K562 (cell line): Measurements from ENCODE around the gene RECK. TPM values are rescaled to one million over a fixed set of nuclear protein-coding genes. Genes with fewer than 3 reads are reported as not detected.

Experiments
- ATAC-seq: fragments of 200-7000 bp; cut with Tn5 transposase; 3 replicates; pipeline ENCODE4 v1.9.1; 2020; ENCODE audit warnings: moderate library complexity
- BruUV-seq: library from RNA; stranded (reverse); fragments of 400-500 nt; replicated peaks from 2 replicates; lab custom pipeline; 2021; lab: Mats Ljungman, UMichigan
- CTCF ChIA-PET: fragments of 300-600 bp; formaldehyde crosslinking; extraction: SDS; loops from one replicate; lab custom pipeline; 2021; ENCODE audit warnings: low intra/inter-chr PET ratio; lab: Yijun Ruan, JAX
- POLR2A ChIA-PET: fragments of 300-600, 350-650 bp; sonication (Branson Sonifier 250); formaldehyde crosslinking; extraction: SDS; loops from one replicate; lab custom pipeline; 2021; ENCODE audit warnings: antibody characterized with exemption, inconsistent platforms; lab: Yijun Ruan, JAX
- DNase-seq, 4 experiments: peaks; one replicate each; pipeline versions ENCODE4 v3.0.0 to v3.0.0-alpha.2; 2011 to 2018; ENCODE audit warnings: low spot score in 3 of 4, mixed read lengths in 3 of 4; ENCODE audit errors: extremely low read depth in 1 of 4
- FAIRE-seq: peaks from 2 replicates; lab custom pipeline; 2011; peaks lifted over from hg19 to GRCh38; lab: Jason Lieb, UNC
- H2AFZ ChIP-seq: 2 replicates; pipeline ENCODE4 v1.6.0; 2011; ENCODE audit warnings: low read depth, low read length, control low read depth, inconsistent platforms
- H3K27ac ChIP-seq: fragments of 200-600 bp; 3 replicates; pipeline ENCODE4 v1.8.0; 2011; ENCODE audit warnings: low read depth, mild to moderate bottlenecking, control low read depth, inconsistent platforms, low read length, moderate library complexity, mixed read lengths; ENCODE audit errors: extremely low read depth
- H3K27me3 ChIP-seq, 2 experiments: fragments of 300-600 bp in 1 of 2; 2 replicates in 1 of 2; 3 replicates in 1 of 2; pipeline versions ENCODE4 v1.6.0 to v1.8.0; 2011; ENCODE audit warnings: inconsistent platforms in 2 of 2, low read length in 2 of 2, mild to moderate bottlenecking in 1 of 2, mixed read lengths in 1 of 2, moderate library complexity in 1 of 2; ENCODE audit not compliant: control insufficient read depth in 2 of 2, insufficient read depth in 2 of 2
- H3K36me3 ChIP-seq: fragments of 300-600 bp; 3 replicates; pipeline ENCODE4 v1.8.0; 2011; ENCODE audit warnings: mild to moderate bottlenecking, low read length, inconsistent platforms; ENCODE audit not compliant: control insufficient read depth, insufficient read depth
- H3K4me1 ChIP-seq, 2 experiments: fragments of 200-600 bp in 1 of 2; replicated peaks in 1 of 2; 2 replicates in 1 of 2; 3 replicates in 1 of 2; pipeline versions ENCODE4 v1.5.1 to v1.8.0; 2011; ENCODE audit warnings: inconsistent platforms in 2 of 2, low read length in 2 of 2, mild to moderate bottlenecking in 1 of 2, mixed read lengths in 1 of 2, moderate library complexity in 1 of 2; ENCODE audit not compliant: control insufficient read depth in 2 of 2, insufficient read depth in 2 of 2
- H3K4me2 ChIP-seq: 2 replicates; pipeline ENCODE4 v1.6.1; 2011; ENCODE audit warnings: low read length, control low read depth, inconsistent platforms, mixed read lengths; ENCODE audit not compliant: insufficient read depth
- H3K4me3 ChIP-seq: fragments of 200-600 bp; sonication (generic), shearing (Covaris generic); 2 replicates; pipeline ENCODE4 v1.5.1; 2016; ENCODE audit warnings: control low read depth, inconsistent platforms
- H3K79me2 ChIP-seq: fragments of 200-600 bp; 3 replicates; pipeline ENCODE4 v1.8.0; 2011; ENCODE audit warnings: low read length, inconsistent platforms; ENCODE audit not compliant: control insufficient read depth, insufficient read depth
- H3K9ac ChIP-seq, 2 experiments: 2 replicates each; pipeline versions ENCODE4 v1.6.0 to v1.6.1; 2011; ENCODE audit warnings: low read depth in 2 of 2, low read length in 2 of 2, control low read depth in 1 of 2, inconsistent platforms in 1 of 2, mild to moderate bottlenecking in 1 of 2, mixed read lengths in 1 of 2; ENCODE audit not compliant: insufficient read depth in 1 of 2
- H3K9me1 ChIP-seq: one replicate; pipeline ENCODE4 v1.6.0; 2011; ENCODE audit warnings: inconsistent platforms, mild to moderate bottlenecking, low read length, moderate library complexity; ENCODE audit not compliant: control insufficient read depth, insufficient read depth
- H3K9me3 ChIP-seq: replicated peaks from 2 replicates; pipeline ENCODE4 v1.5.1; 2011; ENCODE audit warnings: low read depth, low read length, inconsistent platforms; ENCODE audit not compliant: control insufficient read depth, insufficient read depth
- H4K20me1 ChIP-seq: replicated peaks from 2 replicates; pipeline ENCODE4 v1.6.1; 2011; ENCODE audit warnings: low read length, inconsistent platforms, mixed read lengths; ENCODE audit not compliant: control insufficient read depth, insufficient read depth
- ARHGAP35 ChIP-seq: fragments of 450-650 bp; IDR thresholded peaks from 2 replicates; pipeline ENCODE4 v1.6.1; 2018; ENCODE audit not compliant: partially characterized antibody
- ATF7 ChIP-seq: fragments of 450-650 bp; IDR thresholded peaks from 2 replicates; pipeline ENCODE4 v1.7.1; 2014; ENCODE audit warnings: mild to moderate bottlenecking, moderate library complexity
- BCL6 ChIP-seq: fragments of 250-450 bp; sonication (Bioruptor Pico); IDR thresholded peaks from 2 replicates; pipeline ENCODE4 v1.4.0; 2020
- CBX2 ChIP-seq: fragments of 200-600 bp; sonication (generic); IDR thresholded peaks from one replicate; pipeline ENCODE4 v1.6.1; 2012; ENCODE audit warnings: mild to moderate bottlenecking, low read length, inconsistent platforms; ENCODE audit not compliant: insufficient read depth, poor library complexity, severe bottlenecking
- MXI1 ChIP-seq: IDR thresholded peaks from 2 replicates; pipeline ENCODE4 v1.6.1; 2011; ENCODE audit warnings: low read depth, mild to moderate bottlenecking, improper control_type of control experiment, low read length
- NR2C2 ChIP-seq, 2 experiments: fragments of 200-800 bp in 1 of 2; sonication (Bioruptor generic) in 1 of 2; sonication (generic) in 1 of 2; formaldehyde crosslinking in 1 of 2; IDR thresholded peaks; 2 replicates each; pipeline versions ENCODE4 v1.6.1 to v1.8.0; 2016 to 2022; ENCODE audit warnings: mild to moderate bottlenecking in 1 of 2, missing compliant biosample characterization in 1 of 2, missing genetic modification characterization in 1 of 2, missing genetic modification reagents in 1 of 2
- PHTF2 ChIP-seq: fragments of 250-450 bp; sonication (Bioruptor Pico); IDR thresholded peaks from 2 replicates; pipeline ENCODE4 v1.5.0; 2021; ENCODE audit warnings: mild to moderate bottlenecking
- PML ChIP-seq: IDR thresholded peaks from 2 replicates; pipeline ENCODE4 v1.6.1; 2012; ENCODE audit warnings: low read length, inconsistent platforms
- POU5F1 ChIP-seq: fragments of 150-350 bp; IDR thresholded peaks from 2 replicates; pipeline ENCODE4 v1.6.1; 2014; ENCODE audit warnings: borderline replicate concordance, low read length, low read depth, mild to moderate bottlenecking; ENCODE audit not compliant: partially characterized antibody
- RBM25 ChIP-seq: fragments of 200-400 bp; formaldehyde crosslinking; IDR thresholded peaks from 2 replicates; pipeline ENCODE4 v1.6.1; 2018; ENCODE audit warnings: low read length, low read depth, moderate library complexity; ENCODE audit not compliant: severe bottlenecking
- RBM39 ChIP-seq: fragments of 200-400 bp; formaldehyde crosslinking; optimal IDR thresholded peaks from 2 replicates; pipeline ENCODE3; 2018; ENCODE audit warnings: low read depth, low read length
- TBL1XR1 ChIP-seq, 2 experiments: IDR thresholded peaks; 2 replicates each; pipeline ENCODE4 v1.6.1; 2012; ENCODE audit warnings: improper control_type of control experiment in 2 of 2, low read length in 2 of 2, mild to moderate bottlenecking in 1 of 2
- ZZZ3 ChIP-seq: fragments of 450-650 bp; IDR thresholded peaks from 2 replicates; pipeline ENCODE4 v1.6.1; 2016; ENCODE audit warnings: antibody characterized with exemption, mild to moderate bottlenecking, moderate library complexity
- WGBS: fragments of 100-300 bp; shearing (Covaris generic); methylation state at CpG from one replicate; pipeline ENCODE4 v1.1.6; 2016; ENCODE audit warnings: low coverage, mixed read lengths; ENCODE audit not compliant: insufficient coverage; ENCODE audit errors: missing lambda C conversion rate; 5-methylcytosine and 5-hydroxymethylcytosine counted together
- in situ Hi-C: fragments of 300-500 bp; cut with MboI; formaldehyde crosslinking; loops from 4 replicates; pipeline ENCODE4 v1.15.0; 2018; ENCODE audit warnings: inconsistent platforms, mixed read lengths
- intact Hi-C: fragments of 100-400 bp; cut with micrococcal nuclease; formaldehyde crosslinking; loops from 2 replicates; pipeline ENCODE4 v1.14.2; 2022
- polyA plus RNA-seq, 8 experiments: library from polyadenylated mRNA; depleted of rRNA in 4 of 8; stranded (reverse) in 5 of 8; unstranded in 3 of 8; fragments of >200 nt; fragmentation: Nextera tagmentation in 2 of 8; fragmentation: Illumina TruSeq in 1 of 8; extraction: Ambion mirVana in 2 of 8; extraction: Trizol in 1 of 8; gene quantifications; 2 replicates each; pipeline versions ENCODE4 v1.2.1 to v1.2.3, GENCODE V29; 2011 to 2014; ENCODE audit warnings: inconsistent platforms in 1 of 8, missing spikeins in 1 of 8
- total RNA-seq, 7 experiments: library from RNA; depleted of rRNA in 6 of 7; stranded (reverse); fragments of >200 nt in 6 of 7; fragmentation: Illumina TruSeq in 2 of 7; extraction: Trizol in 2 of 7; gene quantifications; 2 replicates each; pipeline versions ENCODE4 v1.2.1 to v1.2.3, GENCODE V29; 2011 to 2021; ENCODE audit warnings: low replicate concordance in 1 of 7
- TF ChIP-seq, protein P1 (sequence below), 3 experiments: fragments of 200-800 bp in 1 of 3; fragments of 250-450 bp in 1 of 3; fragments of 450-650 bp in 1 of 3; sonication (Bioruptor Pico) in 1 of 3; sonication (Bioruptor generic) in 1 of 3; formaldehyde crosslinking in 1 of 3; IDR thresholded peaks; 2 replicates each; pipeline versions ENCODE4 v1.6.1 to v1.8.0; 2016 to 2022; ENCODE audit warnings: mild to moderate bottlenecking in 2 of 3, missing genetic modification characterization in 2 of 3, missing compliant biosample characterization in 1 of 3, moderate library complexity in 1 of 3
- TF ChIP-seq, protein P2 (sequence below): sonication (generic); formaldehyde crosslinking; IDR thresholded peaks from 2 replicates; pipeline ENCODE4 v1.8.0; 2022; ENCODE audit warnings: mild to moderate bottlenecking, missing genetic modification reagents
- TF ChIP-seq, protein P3 (sequence below): fragments of 250-450 bp; sonication (Bioruptor Pico); IDR thresholded peaks from 2 replicates; pipeline ENCODE4 v1.8.0; 2022; ENCODE audit warnings: moderate library complexity, mild to moderate bottlenecking, inconsistent platforms

The RECK gene
- total and polyA plus RNA-seq, 9 of the 15 experiments (the other 6 are each of a cell fraction or from before 2014, with no cell fraction given), result 0.04 to 0.36 (median 0.16) TPM

DNA sequence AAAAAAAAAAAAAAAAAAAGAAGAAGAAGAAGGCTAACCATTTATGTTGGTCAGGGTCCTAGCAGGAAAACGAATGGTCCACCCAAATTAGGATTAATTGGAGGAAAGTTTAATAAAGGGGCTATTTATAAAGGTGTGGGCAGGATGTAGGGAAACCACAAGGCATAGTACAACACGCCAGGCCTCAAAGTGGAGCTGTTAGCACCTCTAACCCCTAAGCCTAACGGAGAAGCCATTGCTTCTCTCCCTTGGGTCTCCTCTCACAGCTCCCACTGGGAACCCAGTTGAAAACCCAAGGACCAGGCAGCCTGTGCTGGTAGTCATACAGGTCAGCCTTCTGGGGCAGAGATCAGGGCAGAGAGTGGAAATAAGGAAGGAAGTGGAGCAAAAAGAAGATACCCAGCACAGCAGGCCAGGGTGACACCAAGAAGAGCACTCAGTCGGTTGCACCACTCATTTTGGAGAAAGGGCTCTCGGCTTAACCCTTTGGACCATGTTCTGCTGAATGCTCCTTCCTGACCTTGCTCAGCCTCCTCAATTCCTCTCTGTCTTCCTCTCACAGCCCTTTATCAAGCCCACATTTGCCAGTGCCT, 91.0 kb downstream of the RECK start:
- Histone ChIP-seq H3K9me3 (no peaks in the 10 kb centered on the region), H3K4me2 (no peak overlapping the region), H3K27me3 (no peaks in the 10 kb centered on the region), H4K20me1 (no peaks in the 10 kb centered on the region), H3K36me3 (no peaks in the 10 kb centered on the region), H3K79me2 (no peaks in the 10 kb centered on the region), H3K9ac (no peak overlapping the region), H3K9me1 (no peaks in the 10 kb centered on the region), H2AFZ (no peak overlapping the region), H3K27ac (no peak overlapping the region), H3K4me3 (no peak overlapping the region), H3K4me1 (no peaks in the 10 kb centered on the region; a peak in 2 of 5 replicates)
- POLR2A ChIA-PET, result interaction anchor here (0.6 to 1.0 kb wide), 4 partner anchors 11 to 163 kb away, joined by 3 read pairs; no protein-coding TSS in a partner anchor
- intact Hi-C loops, result no loop called here
- CTCF ChIA-PET, result no interaction called here
- in situ Hi-C loops, result no loop called here
- DNase-seq, result no peak
- no TSS peak for BruUV-seq
- FAIRE-seq, result no peak
- ATAC-seq, result no peak
- WGBS, result 30% methylated on average over 3 of the region's 5 CpGs
- no peak for TF ChIP-seq POU5F1
- TF ChIP-seq ATF7, result no peak
- TF ChIP-seq ZZZ3, result no peak
- no peak for TF ChIP-seq MXI1
- no peak for TF ChIP-seq CBX2
- TF ChIP-seq, protein P1, sequence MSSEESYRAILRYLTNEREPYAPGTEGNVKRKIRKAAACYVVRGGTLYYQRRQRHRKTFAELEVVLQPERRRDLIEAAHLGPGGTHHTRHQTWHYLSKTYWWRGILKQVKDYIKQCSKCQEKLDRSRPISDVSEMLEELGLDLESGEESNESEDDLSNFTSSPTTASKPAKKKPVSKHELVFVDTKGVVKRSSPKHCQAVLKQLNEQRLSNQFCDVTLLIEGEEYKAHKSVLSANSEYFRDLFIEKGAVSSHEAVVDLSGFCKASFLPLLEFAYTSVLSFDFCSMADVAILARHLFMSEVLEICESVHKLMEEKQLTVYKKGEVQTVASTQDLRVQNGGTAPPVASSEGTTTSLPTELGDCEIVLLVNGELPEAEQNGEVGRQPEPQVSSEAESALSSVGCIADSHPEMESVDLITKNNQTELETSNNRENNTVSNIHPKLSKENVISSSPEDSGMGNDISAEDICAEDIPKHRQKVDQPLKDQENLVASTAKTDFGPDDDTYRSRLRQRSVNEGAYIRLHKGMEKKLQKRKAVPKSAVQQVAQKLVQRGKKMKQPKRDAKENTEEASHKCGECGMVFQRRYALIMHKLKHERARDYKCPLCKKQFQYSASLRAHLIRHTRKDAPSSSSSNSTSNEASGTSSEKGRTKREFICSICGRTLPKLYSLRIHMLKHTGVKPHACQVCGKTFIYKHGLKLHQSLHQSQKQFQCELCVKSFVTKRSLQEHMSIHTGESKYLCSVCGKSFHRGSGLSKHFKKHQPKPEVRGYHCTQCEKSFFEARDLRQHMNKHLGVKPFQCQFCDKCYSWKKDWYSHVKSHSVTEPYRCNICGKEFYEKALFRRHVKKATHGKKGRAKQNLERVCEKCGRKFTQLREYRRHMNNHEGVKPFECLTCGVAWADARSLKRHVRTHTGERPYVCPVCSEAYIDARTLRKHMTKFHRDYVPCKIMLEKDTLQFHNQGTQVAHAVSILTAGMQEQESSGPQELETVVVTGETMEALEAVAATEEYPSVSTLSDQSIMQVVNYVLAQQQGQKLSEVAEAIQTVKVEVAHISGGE (CRISPR knock-in tag; IDR thresholded peaks at IDR 0.05), result no peak
- no peak for TF ChIP-seq BCL6
- no peak for TF ChIP-seq PHTF2
- TF ChIP-seq, protein P2, sequence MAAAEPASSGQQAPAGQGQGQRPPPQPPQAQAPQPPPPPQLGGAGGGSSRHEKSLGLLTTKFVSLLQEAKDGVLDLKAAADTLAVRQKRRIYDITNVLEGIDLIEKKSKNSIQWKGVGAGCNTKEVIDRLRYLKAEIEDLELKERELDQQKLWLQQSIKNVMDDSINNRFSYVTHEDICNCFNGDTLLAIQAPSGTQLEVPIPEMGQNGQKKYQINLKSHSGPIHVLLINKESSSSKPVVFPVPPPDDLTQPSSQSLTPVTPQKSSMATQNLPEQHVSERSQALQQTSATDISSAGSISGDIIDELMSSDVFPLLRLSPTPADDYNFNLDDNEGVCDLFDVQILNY (CRISPR knock-in tag), result no peak
- TF ChIP-seq RBM39, result no peak
- no peak for TF ChIP-seq PML
- TF ChIP-seq NR2C2 (CRISPR knock-in tag; IDR thresholded peaks at IDR 0.05), result no peak
- TF ChIP-seq NR2C2 (tag; IDR thresholded peaks at IDR 0.05), result no peak
- TF ChIP-seq RBM25, result no peak
- no peak for TF ChIP-seq TBL1XR1 (IDR thresholded peaks at IDR 0.05; ENCODE audit: low read length in 2 of 2)
- TF ChIP-seq ARHGAP35, result no peak
- TF ChIP-seq, protein P3, sequence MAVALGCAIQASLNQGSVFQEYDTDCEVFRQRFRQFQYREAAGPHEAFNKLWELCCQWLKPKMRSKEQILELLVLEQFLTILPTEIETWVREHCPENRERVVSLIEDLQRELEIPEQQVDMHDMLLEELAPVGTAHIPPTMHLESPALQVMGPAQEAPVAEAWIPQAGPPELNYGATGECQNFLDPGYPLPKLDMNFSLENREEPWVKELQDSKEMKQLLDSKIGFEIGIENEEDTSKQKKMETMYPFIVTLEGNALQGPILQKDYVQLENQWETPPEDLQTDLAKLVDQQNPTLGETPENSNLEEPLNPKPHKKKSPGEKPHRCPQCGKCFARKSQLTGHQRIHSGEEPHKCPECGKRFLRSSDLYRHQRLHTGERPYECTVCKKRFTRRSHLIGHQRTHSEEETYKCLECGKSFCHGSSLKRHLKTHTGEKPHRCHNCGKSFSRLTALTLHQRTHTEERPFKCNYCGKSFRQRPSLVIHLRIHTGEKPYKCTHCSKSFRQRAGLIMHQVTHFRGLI, result no peak
